Kidney (tissue), 14 donors: ENCODE results near the gene HPCA. TPM values are rescaled to one million over a fixed set of nuclear protein-coding genes. Genes with fewer than 3 reads are reported as not detected.

ENCODE experiments used
- DNase-seq, 5 donors: peaks; one replicate each; pipeline ENCODE4 v3.0.0-alpha.2; 2013 to 2020
- FAIRE-seq: peaks from 2 replicates; lab custom pipeline; 2012; peaks lifted over from hg19 to GRCh38; lab: Jason Lieb, UNC
- H3K27ac ChIP-seq, 2 donors: one replicate each; pipeline ENCODE4 v1.7.0; 2013; ENCODE audit warnings: low read depth in 2 of 2, low read length in 2 of 2, inconsistent platforms in 1 of 2
- H3K27me3 ChIP-seq: one replicate; pipeline ENCODE4 v1.7.1; 2013; ENCODE audit warnings: low read length, inconsistent platforms; ENCODE audit not compliant: control insufficient read depth, insufficient read depth
- H3K36me3 ChIP-seq, 3 donors: one replicate each; pipeline versions ENCODE4 v1.7.0 to v1.7.1; 2013; ENCODE audit warnings: low read length in 3 of 3, control low read depth in 1 of 3, inconsistent platforms in 1 of 3; ENCODE audit not compliant: insufficient read depth in 3 of 3, control insufficient read depth in 2 of 3
- H3K4me1 ChIP-seq, 3 donors: one replicate each; pipeline versions ENCODE4 v1.7.0 to v1.7.1; 2013; ENCODE audit warnings: low read length in 3 of 3, inconsistent platforms in 1 of 3, low read depth in 1 of 3; ENCODE audit not compliant: control insufficient read depth in 2 of 3, insufficient read depth in 2 of 3
- H3K4me3 ChIP-seq, 3 donors: one replicate each; pipeline versions ENCODE4 v1.7.0 to v1.8.1; 2013; ENCODE audit warnings: low read length in 3 of 3, control low read depth in 1 of 3, inconsistent platforms in 1 of 3
- H3K9ac ChIP-seq, 3 donors: one replicate each; pipeline versions ENCODE4 v1.7.0 to v1.7.1; 2013; ENCODE audit warnings: low read length in 3 of 3, control low read depth in 1 of 3, inconsistent platforms in 1 of 3
- H3K9me3 ChIP-seq, 3 donors: one replicate each; pipeline versions ENCODE4 v1.7.0 to v1.7.1; 2013; ENCODE audit warnings: low read length in 3 of 3, control low read depth in 1 of 3, inconsistent platforms in 1 of 3; ENCODE audit not compliant: control insufficient read depth in 2 of 3, insufficient read depth in 1 of 3
- intact Hi-C: fragments of 100-400 bp; cut with DNase I; formaldehyde crosslinking; loops from one replicate; pipeline ENCODE4 v1.11.1; 2022
- polyA plus RNA-seq: library from polyadenylated mRNA; stranded (reverse); fragments of 350-450 nt; fragmentation: Illumina TruSeq; extraction: RNeasy Lipid Tissue Mini Kit (QIAGEN cat#74804); gene quantifications from one replicate; pipeline ENCODE4 v1.2.3, GENCODE V29; 2014; ENCODE audit warnings: low read depth, low replicate concordance; ENCODE audit not compliant: insufficient read depth
- total RNA-seq: library from RNA; stranded (reverse); fragmentation: NEBNext Ultra II Directional; extraction: Animal tissue kit (Norgen Biotek cat#: 25700); gene quantifications from one replicate; pipeline ENCODE4 v1.2.1, GENCODE V29; 2021
- TF ChIP-seq, protein P1 (sequence below): IDR thresholded peaks from 3 replicates; pipeline ENCODE4 v1.5.1; 2012; ENCODE audit warnings: mild to moderate bottlenecking, moderate library complexity, borderline replicate concordance; ENCODE audit not compliant: insufficient read depth; ENCODE audit errors: extremely low read depth
- donor health status: control.
- donor health status: control.
- donor health status: control.
- donor health status: control.
- donor health status: control.
- donor health status: DM: yes; HTN: yes; CAD: no.
- donor health status: Normal renal cell carcinoma (clear cell type).

The HPCA gene
- total and polyA plus RNA-seq, 2 donors from 2014 or later: 0.28 to 1.2 TPM

DNA sequence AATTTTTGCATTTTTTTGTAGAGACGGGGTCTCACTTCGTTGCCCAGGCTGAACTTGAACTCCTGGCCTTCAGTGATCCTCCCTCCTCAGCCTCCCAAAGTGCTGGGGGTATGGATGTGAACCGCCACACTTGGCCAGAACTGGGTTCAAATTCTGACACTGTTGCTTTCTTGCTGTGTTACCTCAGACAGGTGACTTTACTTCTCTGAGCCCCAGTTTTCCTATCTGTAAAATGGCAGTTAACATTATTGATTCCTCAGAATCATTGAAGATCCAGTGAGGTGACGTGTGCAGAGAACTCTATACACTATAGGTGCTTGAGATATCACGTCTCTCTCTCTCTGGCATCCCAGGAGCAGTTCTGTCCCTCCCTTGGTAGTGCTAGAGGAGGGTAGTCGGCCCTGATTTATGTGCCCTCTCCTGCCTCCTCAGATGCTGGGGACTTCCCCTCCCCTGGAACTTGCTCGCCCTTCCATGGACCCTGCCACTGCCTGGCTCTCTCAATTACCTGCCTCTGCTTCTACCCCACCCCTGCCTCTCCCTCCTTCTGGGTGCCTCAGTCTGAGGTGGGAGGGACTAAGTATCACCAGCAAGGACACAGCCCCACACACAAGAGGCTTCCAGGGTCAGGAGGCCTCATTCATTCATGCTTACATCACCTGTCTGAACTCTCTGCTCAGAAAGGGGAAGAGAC, 2.8 kb upstream of the HPCA start:
- FAIRE-seq: no peak
- no peak overlapping the region for H3K4me3 ChIP-seq
- no peaks in the 10 kb centered on the region for H3K4me1 ChIP-seq
- TF ChIP-seq, protein P1, sequence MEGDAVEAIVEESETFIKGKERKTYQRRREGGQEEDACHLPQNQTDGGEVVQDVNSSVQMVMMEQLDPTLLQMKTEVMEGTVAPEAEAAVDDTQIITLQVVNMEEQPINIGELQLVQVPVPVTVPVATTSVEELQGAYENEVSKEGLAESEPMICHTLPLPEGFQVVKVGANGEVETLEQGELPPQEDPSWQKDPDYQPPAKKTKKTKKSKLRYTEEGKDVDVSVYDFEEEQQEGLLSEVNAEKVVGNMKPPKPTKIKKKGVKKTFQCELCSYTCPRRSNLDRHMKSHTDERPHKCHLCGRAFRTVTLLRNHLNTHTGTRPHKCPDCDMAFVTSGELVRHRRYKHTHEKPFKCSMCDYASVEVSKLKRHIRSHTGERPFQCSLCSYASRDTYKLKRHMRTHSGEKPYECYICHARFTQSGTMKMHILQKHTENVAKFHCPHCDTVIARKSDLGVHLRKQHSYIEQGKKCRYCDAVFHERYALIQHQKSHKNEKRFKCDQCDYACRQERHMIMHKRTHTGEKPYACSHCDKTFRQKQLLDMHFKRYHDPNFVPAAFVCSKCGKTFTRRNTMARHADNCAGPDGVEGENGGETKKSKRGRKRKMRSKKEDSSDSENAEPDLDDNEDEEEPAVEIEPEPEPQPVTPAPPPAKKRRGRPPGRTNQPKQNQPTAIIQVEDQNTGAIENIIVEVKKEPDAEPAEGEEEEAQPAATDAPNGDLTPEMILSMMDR: no peak
- intact Hi-C loops: no loop called here
- DNase-seq: no peak
- H3K36me3 ChIP-seq: no peaks in the 10 kb centered on the region
- H3K27ac ChIP-seq: no peak overlapping the region
- peaks cover 7% of the 10 kb centered on the region for H3K27me3 ChIP-seq
- no peaks in the 10 kb centered on the region for H3K9me3 ChIP-seq
- no peak overlapping the region for H3K9ac ChIP-seq

DNA sequence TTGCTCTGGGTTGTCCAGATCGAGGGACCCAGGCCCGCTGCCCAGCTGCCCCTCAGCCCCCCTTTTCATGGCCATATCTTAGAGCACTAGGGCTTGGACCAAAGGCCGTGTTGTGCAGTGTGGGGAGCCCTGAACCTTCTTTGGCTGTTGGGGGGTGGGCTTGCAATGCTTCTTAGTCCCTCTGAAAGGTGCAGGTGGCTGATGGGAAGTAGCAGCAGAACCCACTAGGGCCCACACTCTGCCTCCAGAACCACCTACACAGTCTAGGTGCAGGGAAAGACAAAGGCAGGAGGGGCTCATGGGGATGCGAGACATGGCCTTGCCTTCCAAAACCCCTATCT, 2.3 kb upstream of the HPCA start:
- H3K36me3 ChIP-seq: no peaks in the 10 kb centered on the region
- H3K9me3 ChIP-seq: no peaks in the 10 kb centered on the region
- H3K27me3 ChIP-seq: peaks cover 7% of the 10 kb centered on the region
- H3K9ac ChIP-seq: no peak overlapping the region
- FAIRE-seq: no peak
- H3K27ac ChIP-seq: no peak overlapping the region
- TF ChIP-seq, protein P1: no peak
- intact Hi-C loops: no loop called here
- no peak for DNase-seq
- H3K4me1 ChIP-seq: no peaks in the 10 kb centered on the region
- no peak overlapping the region for H3K4me3 ChIP-seq

DNA sequence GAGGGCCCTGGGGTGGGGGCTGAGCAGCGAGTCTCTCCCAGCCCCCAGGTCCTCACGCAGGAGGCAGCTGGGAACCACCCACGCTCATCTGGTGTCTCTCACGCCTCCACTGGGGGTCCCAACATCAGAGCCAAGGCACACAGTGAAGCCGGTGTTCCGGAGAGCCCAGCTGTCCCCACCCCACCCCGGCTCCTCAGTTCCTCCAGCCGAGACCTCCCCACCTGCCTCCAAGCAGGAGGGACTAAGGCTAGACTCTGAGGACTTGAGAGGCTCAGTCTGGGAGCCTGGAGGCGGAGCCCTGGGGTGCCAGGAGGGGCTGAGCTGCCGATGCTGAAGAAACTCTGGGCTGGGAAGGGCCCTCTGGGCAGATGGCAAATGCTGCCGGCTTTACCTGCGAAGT, 1.6 kb upstream of the HPCA start:
- FAIRE-seq (no peak), DNase-seq (no peak)
- H3K9me3 ChIP-seq: no peaks in the 10 kb centered on the region
- no peaks in the 10 kb centered on the region for H3K4me1 ChIP-seq
- no peak overlapping the region for H3K4me3 ChIP-seq
- TF ChIP-seq, protein P1: no peak
- no peaks in the 10 kb centered on the region for H3K36me3 ChIP-seq
- H3K27ac ChIP-seq: no peak overlapping the region
- H3K27me3 ChIP-seq: peaks cover 7% of the 10 kb centered on the region
- no peak overlapping the region for H3K9ac ChIP-seq
- intact Hi-C loops: no loop called here

DNA sequence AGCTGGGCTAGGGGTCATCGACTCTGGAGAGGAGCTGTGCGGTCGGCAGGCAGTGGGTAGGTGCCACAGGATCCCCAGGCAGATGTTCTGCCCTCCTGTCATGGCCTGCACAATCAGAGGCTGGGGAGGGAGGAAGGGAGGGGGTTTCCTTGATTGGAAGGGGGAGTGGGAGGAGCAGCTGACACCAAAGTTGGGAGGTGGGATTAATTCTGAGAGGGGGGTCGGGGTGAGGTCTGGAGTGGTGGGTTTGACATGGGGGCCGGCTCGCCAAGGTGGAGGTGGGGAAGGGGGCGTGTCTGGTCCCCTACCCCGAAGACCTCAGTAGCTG, 651 bp upstream of the HPCA start:
- H3K4me1 ChIP-seq: no peaks in the 10 kb centered on the region
- FAIRE-seq: no peak
- no peak overlapping the region for H3K4me3 ChIP-seq
- H3K27me3 ChIP-seq: peaks cover 7% of the 10 kb centered on the region
- no peak overlapping the region for H3K27ac ChIP-seq
- DNase-seq: peak in 1 of 5 donors; percentile 18
- H3K36me3 ChIP-seq: no peaks in the 10 kb centered on the region
- H3K9me3 ChIP-seq: no peaks in the 10 kb centered on the region
- TF ChIP-seq, protein P1: no peak
- intact Hi-C loops: no loop called here
- no peak overlapping the region for H3K9ac ChIP-seq
